GM12878 (cell line): Measurements from ENCODE around the gene COMMD6. TPM values are rescaled to one million over a fixed set of nuclear protein-coding genes. Genes with fewer than 3 reads are reported as not detected.

Experiments used
- EZH2 ChIP-seq: IDR thresholded peaks from 2 replicates; pipeline ENCODE4 v1.6.1; 2012; ENCODE audit warnings: low read depth, mild to moderate bottlenecking, control low read depth, inconsistent platforms, low read length, borderline replicate concordance; ENCODE audit not compliant: control insufficient read depth
- FOXM1 ChIP-seq: IDR thresholded peaks from 2 replicates; pipeline ENCODE4 v1.6.1; 2012; ENCODE audit warnings: low read depth, mild to moderate bottlenecking, inconsistent platforms, low read length, moderate library complexity
- GATAD2B ChIP-seq: fragments of 450-650 bp; conservative IDR thresholded peaks from 2 replicates; pipeline ENCODE4 v1.6.1; 2017; ENCODE audit warnings: low read depth, mild to moderate bottlenecking, moderate library complexity
- IRF5 ChIP-seq: fragments of 450-650 bp; IDR thresholded peaks from 2 replicates; pipeline ENCODE4 v1.6.1; 2017; ENCODE audit warnings: borderline replicate concordance
- KAT2A ChIP-seq: conservative IDR thresholded peaks from 2 replicates; pipeline ENCODE4 v1.6.1; 2011; ENCODE audit warnings: low read depth, low read length; ENCODE audit not compliant: control insufficient read depth
- KLF5 ChIP-seq: fragments of 450-650 bp; IDR thresholded peaks from 2 replicates; pipeline ENCODE4 v1.6.1; 2014; ENCODE audit warnings: mild to moderate bottlenecking; ENCODE audit not compliant: partially characterized antibody
- PAX5 ChIP-seq: IDR thresholded peaks from 2 replicates; pipeline ENCODE4 v1.6.1; 2011; ENCODE audit warnings: low read depth, low read length, borderline replicate concordance
- REST ChIP-seq: IDR thresholded peaks from 2 replicates; pipeline ENCODE4 v1.6.1; 2012; ENCODE audit warnings: mild to moderate bottlenecking, low read depth, low read length
- SIX5 ChIP-seq: IDR thresholded peaks from 2 replicates; pipeline ENCODE4 v1.6.1; 2011; ENCODE audit warnings: mild to moderate bottlenecking, low read depth, low read length, moderate library complexity; ENCODE audit not compliant: severe bottlenecking
- TAF1 ChIP-seq: IDR thresholded peaks from 2 replicates; pipeline ENCODE4 v1.6.1; 2011; ENCODE audit warnings: mild to moderate bottlenecking, low read depth, low read length, borderline replicate concordance
- USF1 ChIP-seq: IDR thresholded peaks from 2 replicates; pipeline ENCODE4 v1.6.1; 2011; ENCODE audit warnings: borderline replicate concordance, low read depth, mild to moderate bottlenecking, moderate library complexity, mixed read lengths, low read length; ENCODE audit not compliant: insufficient read depth; ENCODE audit errors: extremely low read length
- polyA plus RNA-seq, 11 experiments: library from polyadenylated mRNA; depleted of rRNA in 4 of 11; unstranded in 6 of 11; stranded (reverse) in 5 of 11; fragments of >200 nt; fragmentation: Nextera tagmentation in 4 of 11; fragmentation: Illumina TruSeq in 1 of 11; extraction: Ambion mirVana in 4 of 11; extraction: Trizol in 1 of 11; gene quantifications; 1 replicate in 1 of 11; 2 replicates in 10 of 11; pipeline versions ENCODE4 v1.2.1 to v1.2.3, GENCODE V29; 2011 to 2016; ENCODE audit warnings: inconsistent platforms in 2 of 11, missing spikeins in 2 of 11, low read depth in 1 of 11
- total RNA-seq, 4 experiments: library from RNA; depleted of rRNA in 3 of 4; stranded (reverse); fragments of >200 nt in 3 of 4; fragmentation: Illumina TruSeq in 1 of 4; extraction: Trizol in 1 of 4; gene quantifications; 2 replicates each; pipeline versions ENCODE4 v1.2.1 to v1.2.3, GENCODE V29; 2013 to 2021
- TF ChIP-seq, protein P1 (sequence below): IDR thresholded peaks from 2 replicates; pipeline ENCODE4 v1.6.1; 2012; ENCODE audit warnings: low read depth, low read length, improper control_type of control experiment
- TF ChIP-seq, protein P2 (sequence below): fragments of 150-350 bp; IDR thresholded peaks from 2 replicates; pipeline ENCODE4 v1.6.1; 2016; ENCODE audit warnings: low read depth, low read length

COMMD6 gene
- total and polyA plus RNA-seq, 10 of the 15 experiments (the other 5 are each of a cell fraction or from before 2014, with no cell fraction given), result 127 to 509 (median 247) TPM

GRCh38 chr13:75549262-75550158 is 11.9 kb upstream of the COMMD6 start, which contains the start of gene UCHL3 (continued):
- TF ChIP-seq REST (no peak), FOXM1 (peak; percentile 49; the same call in 1 of the 2 replicates), SIX5 (peak; percentile 45), PAX5 (peak; percentile 31; the same call in 1 of the 2 replicates), GATAD2B (no peak; the same call in 1 of the 2 replicates), USF1 (peak; percentile 48), EZH2 (no peak), TAF1 (peak; percentile 67; the same call in 1 of the 2 replicates), IRF5 (no peak), KLF5 (peak; percentile 99), KAT2A (no peak)
- TF ChIP-seq, protein P1, sequence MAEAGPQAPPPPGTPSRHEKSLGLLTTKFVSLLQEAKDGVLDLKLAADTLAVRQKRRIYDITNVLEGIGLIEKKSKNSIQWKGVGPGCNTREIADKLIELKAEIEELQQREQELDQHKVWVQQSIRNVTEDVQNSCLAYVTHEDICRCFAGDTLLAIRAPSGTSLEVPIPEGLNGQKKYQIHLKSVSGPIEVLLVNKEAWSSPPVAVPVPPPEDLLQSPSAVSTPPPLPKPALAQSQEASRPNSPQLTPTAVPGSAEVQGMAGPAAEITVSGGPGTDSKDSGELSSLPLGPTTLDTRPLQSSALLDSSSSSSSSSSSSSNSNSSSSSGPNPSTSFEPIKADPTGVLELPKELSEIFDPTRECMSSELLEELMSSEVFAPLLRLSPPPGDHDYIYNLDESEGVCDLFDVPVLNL, result no peak
- TF ChIP-seq, protein P2, sequence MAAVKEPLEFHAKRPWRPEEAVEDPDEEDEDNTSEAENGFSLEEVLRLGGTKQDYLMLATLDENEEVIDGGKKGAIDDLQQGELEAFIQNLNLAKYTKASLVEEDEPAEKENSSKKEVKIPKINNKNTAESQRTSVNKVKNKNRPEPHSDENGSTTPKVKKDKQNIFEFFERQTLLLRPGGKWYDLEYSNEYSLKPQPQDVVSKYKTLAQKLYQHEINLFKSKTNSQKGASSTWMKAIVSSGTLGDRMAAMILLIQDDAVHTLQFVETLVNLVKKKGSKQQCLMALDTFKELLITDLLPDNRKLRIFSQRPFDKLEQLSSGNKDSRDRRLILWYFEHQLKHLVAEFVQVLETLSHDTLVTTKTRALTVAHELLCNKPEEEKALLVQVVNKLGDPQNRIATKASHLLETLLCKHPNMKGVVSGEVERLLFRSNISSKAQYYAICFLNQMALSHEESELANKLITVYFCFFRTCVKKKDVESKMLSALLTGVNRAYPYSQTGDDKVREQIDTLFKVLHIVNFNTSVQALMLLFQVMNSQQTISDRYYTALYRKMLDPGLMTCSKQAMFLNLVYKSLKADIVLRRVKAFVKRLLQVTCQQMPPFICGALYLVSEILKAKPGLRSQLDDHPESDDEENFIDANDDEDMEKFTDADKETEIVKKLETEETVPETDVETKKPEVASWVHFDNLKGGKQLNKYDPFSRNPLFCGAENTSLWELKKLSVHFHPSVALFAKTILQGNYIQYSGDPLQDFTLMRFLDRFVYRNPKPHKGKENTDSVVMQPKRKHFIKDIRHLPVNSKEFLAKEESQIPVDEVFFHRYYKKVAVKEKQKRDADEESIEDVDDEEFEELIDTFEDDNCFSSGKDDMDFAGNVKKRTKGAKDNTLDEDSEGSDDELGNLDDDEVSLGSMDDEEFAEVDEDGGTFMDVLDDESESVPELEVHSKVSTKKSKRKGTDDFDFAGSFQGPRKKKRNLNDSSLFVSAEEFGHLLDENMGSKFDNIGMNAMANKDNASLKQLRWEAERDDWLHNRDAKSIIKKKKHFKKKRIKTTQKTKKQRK, result no peak
